HT1080 (cell line): ENCODE data around the gene DENND2D. TPM values are rescaled to one million over a fixed set of nuclear protein-coding genes. Genes with fewer than 3 reads are reported as not detected.

Experiments
- DNase-seq: peaks from one replicate; pipeline ENCODE4 v3.0.0-alpha.2; 2015; ENCODE audit warnings: low read depth
- total RNA-seq: library from RNA; depleted of rRNA; stranded (reverse); fragments of >200 nt; shearing (Covaris generic); gene quantifications from 2 replicates; pipeline ENCODE4 v1.2.3, GENCODE V29; 2014

Gene DENND2D
- total RNA-seq, 1 experiment from 2014 or later = not detected

- no peak for DNase-seq
Observed at GRCh38 chr1:111204201-111204982, 3.9 kb upstream of the DENND2D start.

DNA sequence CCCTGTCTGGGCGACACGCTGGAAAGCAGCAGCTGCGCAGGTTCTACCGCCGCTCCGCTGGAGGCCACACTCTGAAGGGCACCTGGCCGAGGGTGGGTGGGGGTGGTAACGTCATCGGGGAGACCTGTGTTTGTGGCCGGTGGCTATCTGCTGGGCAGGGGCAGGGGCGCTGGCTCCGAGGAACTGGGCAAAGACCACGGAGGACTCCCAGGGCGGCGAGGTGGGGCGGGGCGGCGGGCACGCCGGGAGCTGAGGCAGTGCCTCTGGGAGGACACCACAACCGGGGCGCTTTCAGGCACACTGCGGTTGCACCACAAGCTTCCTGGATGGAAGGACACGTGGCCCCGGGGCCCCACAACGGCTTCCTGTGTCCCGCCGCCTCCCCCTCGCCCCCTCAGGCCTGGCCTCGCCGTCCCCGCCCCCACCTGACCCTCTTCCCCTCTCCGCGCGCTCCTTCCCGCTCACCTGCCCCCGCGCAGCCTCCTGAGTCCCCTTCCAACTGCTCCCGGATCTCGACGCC is 3.3 kb upstream of the DENND2D start:
- no peak for DNase-seq

DNA sequence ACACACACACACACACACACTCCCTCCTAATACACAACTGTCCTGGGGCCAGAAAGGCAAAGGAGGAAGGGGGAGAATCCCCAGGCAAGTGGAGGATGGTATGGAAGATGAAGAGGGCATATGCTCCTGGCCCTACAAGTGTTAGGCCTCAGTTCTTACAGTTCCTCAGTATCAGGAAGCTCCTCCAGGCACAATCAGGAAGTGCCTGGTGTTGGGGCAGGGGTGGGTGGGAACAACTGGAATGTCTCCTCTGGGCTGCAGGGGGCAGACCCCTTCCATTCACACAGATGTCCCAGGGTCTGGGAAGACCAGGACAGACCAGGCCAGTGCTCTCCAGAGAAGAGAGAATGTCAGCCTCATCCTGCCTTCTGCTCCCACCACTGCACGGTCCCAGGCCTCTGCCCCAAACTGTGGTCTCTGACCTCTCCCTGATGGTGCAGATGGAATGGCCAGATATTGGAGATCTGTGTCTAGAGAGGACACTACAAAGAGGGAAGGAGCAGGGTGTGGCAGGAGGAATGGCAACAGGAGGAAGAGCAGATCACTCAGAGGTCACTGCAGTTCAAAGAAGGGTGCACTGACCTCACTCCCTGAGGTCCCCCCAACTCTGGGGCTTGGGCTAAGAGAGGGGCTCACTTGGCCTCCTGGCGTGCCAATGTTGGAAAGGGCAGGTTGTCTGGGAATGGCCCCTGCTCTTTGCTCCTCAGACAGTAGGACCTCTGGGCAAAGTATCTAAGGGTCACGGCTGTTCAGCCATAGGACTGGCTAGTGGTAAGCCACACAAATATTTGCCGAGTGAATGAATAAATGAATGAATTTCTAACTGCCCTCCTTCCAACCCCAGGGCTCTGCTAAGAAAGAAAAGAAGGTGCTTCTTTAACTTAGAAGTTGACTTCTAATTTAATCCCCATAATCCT is 2.5 kb upstream of the DENND2D start:
- no peak for DNase-seq

DNA sequence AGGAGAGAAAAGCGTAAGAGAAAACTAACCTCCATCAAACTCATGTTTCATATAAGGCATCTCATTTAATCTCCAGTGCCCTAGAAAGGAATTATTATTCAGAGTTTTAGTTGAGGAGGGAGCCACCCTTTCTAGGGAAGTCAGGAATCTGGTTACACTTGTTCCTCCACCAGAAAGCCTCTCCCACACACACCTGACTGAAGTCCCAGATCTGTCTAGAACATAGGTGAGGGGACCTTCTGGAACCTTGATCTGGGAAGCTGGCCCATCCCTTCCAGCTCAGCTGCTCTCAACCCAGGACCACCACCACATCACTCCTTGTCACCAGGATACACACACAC is 1.9 kb upstream of the DENND2D start:
- no peak for DNase-seq

DNA sequence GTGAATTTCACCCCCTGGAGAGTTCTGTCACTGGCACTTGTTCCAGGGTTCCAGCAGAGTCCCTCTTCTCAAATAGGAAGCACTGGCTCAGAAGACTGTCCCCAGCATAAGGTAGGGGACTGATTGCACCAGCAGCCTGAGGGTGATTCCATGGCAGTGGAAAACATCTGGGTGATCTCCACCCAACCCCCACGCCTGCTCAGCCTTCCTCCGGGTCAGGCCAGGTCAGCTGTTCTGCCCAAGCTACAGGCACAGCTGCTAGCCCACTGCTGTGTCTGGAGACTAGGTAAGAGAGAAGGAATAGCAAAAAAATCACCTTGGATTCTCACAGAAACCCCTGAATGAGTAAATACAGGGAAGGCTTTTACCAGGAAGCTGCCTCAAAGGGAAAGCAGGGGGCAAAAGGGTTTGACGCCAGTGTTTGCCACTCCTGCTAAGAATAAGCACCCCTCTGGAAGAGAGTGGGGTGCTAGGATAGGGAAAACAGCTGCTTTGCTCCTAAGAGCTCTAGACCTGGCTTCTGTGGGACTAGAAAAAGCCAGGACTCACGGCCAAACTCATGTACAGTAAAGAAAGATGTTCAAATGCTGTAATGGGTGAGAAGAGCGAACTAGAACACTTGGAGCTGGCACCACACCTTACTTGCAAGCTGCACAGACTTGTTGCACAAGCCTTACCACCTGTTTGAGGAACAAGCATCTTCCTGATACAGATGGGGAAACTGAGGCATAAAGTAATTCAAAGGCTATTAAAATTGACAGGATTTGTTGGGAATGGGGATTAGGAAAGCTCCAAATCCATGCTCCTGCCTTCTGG is 1.0 kb upstream of the DENND2D start:
- no peak for DNase-seq

GRCh38 chr1:111200802-111201161 is 336 bp upstream of the DENND2D start:
- no peak for DNase-seq

DNA sequence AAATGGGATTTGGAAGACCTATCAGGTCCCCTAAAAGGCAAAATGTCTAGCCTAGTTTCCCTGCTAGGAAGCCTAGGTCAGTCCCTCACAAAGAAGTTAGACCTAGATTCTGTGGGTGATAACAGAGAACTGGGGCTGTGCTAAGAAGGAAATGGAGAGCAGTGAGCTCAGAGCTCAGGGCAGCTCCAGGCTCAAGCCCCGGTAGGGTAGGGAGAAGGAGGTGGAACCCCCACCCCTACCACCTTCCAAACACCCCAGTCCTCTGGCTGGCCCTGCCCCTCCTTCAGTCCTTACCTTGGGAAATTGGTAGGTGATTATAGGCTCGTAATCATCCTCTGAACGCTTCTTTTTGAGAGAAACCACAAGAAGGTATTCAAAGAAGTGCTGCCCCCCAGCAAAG is 1.1 kb downstream of the DENND2D start:
- no peak for DNase-seq

- no peak for DNase-seq
Observed at GRCh38 chr1:111198836-111199235, 1.6 kb downstream of the DENND2D start.

GRCh38 chr1:111197598-111198284 is 2.7 kb downstream of the DENND2D start:
- peak; percentile 57 for DNase-seq

DNA sequence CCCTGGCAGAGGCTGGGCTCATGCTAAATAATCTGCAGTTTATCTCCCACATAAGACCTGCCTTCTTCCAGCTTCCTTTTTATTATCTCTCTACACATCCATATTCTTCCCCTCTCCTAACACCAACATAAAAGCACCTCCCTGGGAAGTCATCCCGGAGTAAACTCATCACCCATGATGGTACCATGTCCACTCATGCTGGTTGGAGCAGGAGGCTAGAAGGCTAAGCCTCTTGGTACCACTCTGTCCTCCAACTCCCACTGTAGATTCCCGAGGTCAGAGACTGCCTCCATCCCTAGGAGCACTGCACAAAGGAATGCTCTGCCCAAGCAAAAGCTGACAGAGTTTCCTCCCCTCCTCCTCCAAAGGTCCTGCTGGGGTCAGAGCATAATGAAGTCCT is 4.2 kb downstream of the DENND2D start:
- no peak for DNase-seq

DNA sequence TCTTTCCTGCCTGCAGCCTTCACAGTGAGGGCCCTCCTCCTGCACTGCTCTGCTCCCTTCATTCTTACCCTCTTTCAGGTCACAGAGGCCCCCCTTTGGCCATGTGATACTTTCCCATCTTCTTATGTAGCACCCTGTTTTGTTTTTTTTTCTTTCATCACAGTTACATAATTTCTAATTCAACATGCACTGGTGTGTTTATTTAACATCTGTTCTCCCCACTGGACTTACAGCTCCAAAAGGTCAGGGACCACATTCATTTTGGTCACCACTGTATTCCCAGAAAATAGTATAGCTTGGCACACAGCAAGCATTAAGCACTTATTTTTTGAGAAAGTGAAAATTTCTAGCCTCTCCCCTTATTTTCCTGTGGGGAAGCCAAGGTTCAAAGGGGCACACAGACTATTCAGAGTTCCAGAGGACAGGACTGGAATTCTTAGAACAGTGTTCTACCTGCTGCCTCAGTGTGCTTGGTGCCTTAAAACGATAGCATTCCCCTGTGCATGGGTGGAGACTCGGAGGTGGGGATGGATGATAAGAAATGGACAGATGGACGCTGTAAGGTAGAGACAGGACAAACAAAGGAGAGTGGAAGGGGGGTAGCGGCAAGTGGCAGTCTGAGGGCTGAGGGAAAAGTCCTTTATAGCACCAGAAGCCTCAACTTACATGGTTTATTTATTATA is 5.3 kb downstream of the DENND2D start:
- DNase-seq = no peak

DNA sequence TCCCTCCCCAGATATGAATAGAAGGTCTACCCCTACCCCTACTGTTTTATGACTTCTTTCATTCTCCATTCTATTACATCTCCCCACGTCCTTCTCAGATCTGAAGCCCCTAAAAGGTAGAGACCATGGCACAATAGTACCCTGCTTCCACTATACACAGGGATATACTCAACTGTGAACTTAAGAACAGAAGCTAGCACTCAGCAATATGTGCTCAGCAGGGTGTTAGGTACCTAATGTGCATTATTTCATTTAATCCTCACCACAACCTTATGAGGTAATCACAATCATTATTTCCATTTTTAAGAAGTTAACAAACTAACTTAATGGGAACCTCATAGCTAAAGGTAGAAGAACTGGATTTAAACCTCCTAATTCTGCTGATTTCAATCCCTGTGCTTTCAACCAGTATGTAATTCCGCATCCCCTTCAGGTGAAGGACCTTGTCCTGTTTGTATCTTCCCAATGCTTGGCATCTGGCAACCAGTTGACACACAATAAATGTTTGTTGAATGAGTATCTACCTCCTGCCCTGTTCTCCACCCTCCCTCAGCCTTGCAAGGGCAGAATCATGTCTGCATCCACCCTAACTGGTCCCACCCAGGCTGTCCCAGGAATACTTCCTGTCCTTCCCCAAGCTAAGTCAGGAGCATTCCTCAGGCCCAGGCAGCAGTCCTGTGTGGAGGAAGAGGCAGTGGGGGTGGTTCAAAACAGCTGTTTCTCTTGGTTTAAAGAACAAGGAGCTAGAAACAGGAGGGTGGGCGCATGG is 6.5 kb downstream of the DENND2D start:
- DNase-seq = no peak

DNA sequence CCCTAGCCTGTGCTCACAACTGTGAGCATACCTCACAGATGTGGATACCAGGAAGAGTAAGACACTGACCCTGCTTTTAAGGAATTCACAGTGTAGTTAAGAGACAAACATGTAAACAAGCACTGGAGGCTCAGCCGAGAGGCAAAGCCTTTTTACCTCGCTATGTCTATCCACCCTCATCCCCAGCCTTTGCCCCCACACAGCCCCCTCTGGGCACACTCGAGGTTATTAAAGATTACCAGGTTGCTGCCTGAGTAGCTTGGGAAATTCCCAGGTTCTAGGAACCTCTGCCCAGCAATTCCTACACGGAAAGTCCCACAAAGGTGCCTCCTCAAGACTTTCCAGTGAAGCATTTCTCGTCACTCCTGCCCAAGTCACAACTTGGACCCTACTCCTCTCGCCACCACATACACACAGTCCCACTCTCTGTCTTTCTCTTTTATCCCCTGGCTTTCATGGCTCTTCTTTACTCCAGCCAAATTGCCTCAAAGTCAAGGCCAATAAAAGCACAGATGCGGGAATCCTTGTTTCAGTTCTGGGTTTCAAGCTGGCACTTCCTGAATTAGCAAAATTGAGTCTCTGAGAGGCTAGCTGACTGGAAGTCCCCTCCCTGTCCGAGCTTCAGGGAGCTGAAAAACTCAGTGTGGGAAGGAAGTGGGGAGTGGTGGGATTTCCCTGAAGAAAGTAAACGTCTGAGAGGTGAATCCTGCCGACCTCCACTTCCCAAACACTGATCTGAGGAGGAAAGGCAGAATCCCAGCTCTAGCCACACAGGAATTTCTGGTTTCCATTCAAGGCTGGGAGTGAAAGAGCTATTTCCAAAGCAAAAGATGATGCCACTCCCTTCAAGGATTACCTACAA is 7.6 kb downstream of the DENND2D start:
- DNase-seq = no peak

- no peak for DNase-seq
Observed at GRCh38 chr1:111192074-111192473, 8.4 kb downstream of the DENND2D start.

DNA sequence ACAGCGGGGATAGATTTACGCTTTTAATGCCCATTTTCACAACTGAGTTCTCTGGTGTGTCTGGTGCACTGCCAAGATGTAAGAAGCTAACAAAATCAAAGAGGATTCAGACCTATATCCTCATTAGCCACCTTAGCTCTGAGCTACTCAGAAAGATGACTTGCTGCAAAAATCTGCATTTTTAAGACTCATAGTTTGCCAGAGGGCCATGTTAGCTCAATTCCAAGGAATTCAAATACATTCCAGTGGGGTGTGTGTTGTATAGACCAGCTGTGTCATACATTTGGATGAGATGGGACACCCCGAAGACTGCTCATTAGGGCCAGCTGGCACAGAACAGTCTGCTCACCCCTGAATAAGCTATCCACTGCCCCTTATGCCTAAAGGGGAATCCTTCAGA is 8.9 kb downstream of the DENND2D start:
- no peak for DNase-seq

DNA sequence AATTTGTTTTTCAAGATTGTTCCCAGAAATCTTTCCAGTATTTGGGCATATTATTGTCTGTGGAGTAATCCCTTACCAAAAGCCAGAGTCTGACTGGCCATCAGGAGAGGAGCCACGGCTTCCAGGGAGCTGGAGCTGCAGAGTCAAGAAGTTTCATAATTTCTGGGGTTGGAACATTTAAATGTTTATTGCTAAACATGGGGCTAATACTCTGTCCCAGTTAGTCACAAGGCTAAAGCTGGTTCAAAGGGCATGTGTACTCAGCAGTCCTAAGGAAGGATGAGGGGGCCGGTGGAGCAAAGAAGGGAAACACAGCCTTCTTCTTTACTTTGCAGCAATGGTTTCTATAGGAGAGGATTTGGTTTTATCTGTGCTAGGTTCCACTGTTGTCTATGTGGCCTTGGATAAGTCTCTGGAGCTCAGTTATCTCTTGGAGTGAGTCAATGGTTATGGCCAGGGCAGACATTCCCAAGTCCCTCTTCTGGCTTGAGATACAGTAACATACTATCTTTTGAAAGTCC is 9.5 kb downstream of the DENND2D start:
- no peak for DNase-seq

DNA sequence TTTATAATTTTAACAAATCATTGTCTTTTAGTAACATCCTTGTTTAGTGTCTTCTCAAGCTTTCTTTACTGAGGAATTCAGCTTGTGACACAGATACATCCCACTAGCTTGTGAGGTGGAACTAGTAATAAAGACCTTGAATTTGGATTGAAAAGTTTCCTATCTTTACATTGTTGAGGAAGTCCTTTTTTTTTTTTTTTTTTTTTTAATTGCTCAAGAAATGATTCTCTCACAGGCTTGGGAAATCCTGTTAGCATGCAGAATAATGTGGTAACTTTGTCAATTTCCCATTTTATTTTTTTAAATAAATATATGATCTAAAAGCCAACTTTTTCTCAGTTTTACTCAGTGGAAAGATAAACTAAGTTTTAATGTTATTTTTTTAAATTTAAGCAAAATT is 15.8 kb downstream of the DENND2D start:
- no peak for DNase-seq

DNA sequence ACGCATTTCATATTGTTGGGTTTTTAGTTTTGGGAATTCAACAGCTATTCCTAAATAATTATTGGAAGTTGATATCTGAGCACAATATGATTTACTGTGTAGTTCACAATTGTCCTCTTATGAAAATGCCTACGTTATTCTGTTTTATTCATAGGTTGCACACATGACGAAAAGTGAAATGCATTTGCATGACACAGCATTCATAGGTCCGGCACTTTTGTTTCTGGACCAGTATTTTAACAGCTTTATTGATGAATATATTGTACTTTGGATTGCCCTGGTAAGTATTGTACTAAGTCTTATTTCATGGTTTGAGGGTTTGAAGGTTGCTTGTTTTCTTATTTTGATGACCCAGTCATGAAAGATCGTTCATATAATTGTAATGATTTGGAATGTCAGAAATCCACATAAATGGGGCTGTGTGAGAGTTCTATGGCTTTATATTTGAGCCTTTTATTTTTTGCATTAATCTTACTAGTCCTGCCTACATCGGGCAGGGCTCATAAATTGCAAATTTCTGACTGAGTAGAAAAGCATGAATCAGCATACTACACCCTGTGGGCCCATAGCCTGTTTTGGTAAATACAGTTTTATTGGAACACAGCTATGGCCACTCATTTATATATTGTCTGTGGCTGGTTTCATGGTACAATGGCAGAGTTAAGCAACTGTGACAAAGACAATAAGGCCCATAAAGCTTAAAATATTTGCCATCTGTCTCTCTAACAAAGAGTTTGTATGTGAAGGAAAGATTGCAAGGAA is 17.0 kb downstream of the DENND2D start:
- DNase-seq = no peak
